Stimulated activated CD8-positive, alpha-beta memory T cell treated with anti-CD3 and anti-CD28 coated beads, Interleukin-15, amount 100 ng/mL, for 4 hours (primary cell): ENCODE measurements around the gene MRPL20.
"Not testable (repeated sequence)": the region's sequence is repeated elsewhere in the genome, so short reads cannot be mapped to it uniquely, and the experiment has no call there.

Experiments used
- DNase-seq, 2 donors: peaks; one replicate each; pipeline ENCODE4 v3.0.0-alpha.2; 2020; ENCODE audit warnings: low read depth in 2 of 2

MRPL20 gene

GRCh38 chr1:1406821-1407635 is at the start of gene MRPL20:
TSS of gene MRPL20 (minus strand) at chr1:1407293. CDS start at chr1:1407217, 76 bp downstream.
- DNase-seq: peak; percentile 90 to 91

- DNase-seq: not testable (repeated sequence)
Measured at GRCh38 chr1:1456683-1457255, 49.7 kb upstream of the MRPL20 start.

- not testable (repeated sequence) for DNase-seq
Measured at GRCh38 chr1:1455934-1456333, 48.8 kb upstream of the MRPL20 start.

- no peak for DNase-seq
Measured at GRCh38 chr1:1455366-1455884, 48.3 kb upstream of the MRPL20 start.

- DNase-seq: not testable (repeated sequence)
Measured at GRCh38 chr1:1454286-1455056, 47.4 kb upstream of the MRPL20 start.

- DNase-seq: no peak
Measured at GRCh38 chr1:1452882-1453281, 45.8 kb upstream of the MRPL20 start.

GRCh38 chr1:1452365-1452739 is 45.3 kb upstream of the MRPL20 start:
- not testable (repeated sequence) for DNase-seq

GRCh38 chr1:1451696-1452364 is 44.7 kb upstream of the MRPL20 start:
- no peak for DNase-seq

GRCh38 chr1:1450616-1451015 is 43.5 kb upstream of the MRPL20 start:
- DNase-seq: not testable (repeated sequence)

GRCh38 chr1:1449099-1449739 is 42.1 kb upstream of the MRPL20 start, which contains the start of gene ATAD3C:
TSS of gene ATAD3C (plus strand) at chr1:1449689. CDS start at chr1:1450684, 995 bp downstream.
- no peak for DNase-seq

GRCh38 chr1:1446631-1447030 is 39.5 kb upstream of the MRPL20 start:
- not testable (repeated sequence) for DNase-seq

- DNase-seq: no peak
Measured at GRCh38 chr1:1442069-1442770, 35.1 kb upstream of the MRPL20 start.

GRCh38 chr1:1441002-1441888 is 34.2 kb upstream of the MRPL20 start:
- DNase-seq: peak in 1 of 2 donors; percentile 26

- no peak for DNase-seq
Measured at GRCh38 chr1:1440262-1441001, 33.3 kb upstream of the MRPL20 start.

- no peak for DNase-seq
Measured at GRCh38 chr1:1439546-1440261, 32.6 kb upstream of the MRPL20 start.

- DNase-seq: no peak
Measured at GRCh38 chr1:1438531-1439381, 31.7 kb upstream of the MRPL20 start.

- no peak for DNase-seq
Measured at GRCh38 chr1:1437904-1438376, 30.8 kb upstream of the MRPL20 start.
